Measurements from ENCODE around the gene ACOD1. TPM values are rescaled to one million over a fixed set of nuclear protein-coding genes. Genes with fewer than 3 reads are reported as not detected.
"Not testable (repeated sequence)": the region's sequence is repeated elsewhere in the genome, so short reads cannot be mapped to it uniquely, and the experiment has no call there.

Gene ACOD1
- total RNA-seq, 1 donor from 2014 or later: not detected

- no peak for DNase-seq (ENCODE audit: low spot score in 2 of 2, unreplicated experiment in 2 of 2)
- Mint-ChIP-seq H3K4me1 (peaks cover 14% of the 10 kb centered on the region), H3K4me3 (no peak overlapping the region), H3K27me3 (ENCODE audit: low read depth) (no peaks in the 10 kb centered on the region), H3K27ac (peak overlapping the region; percentile 68), H3K36me3 (peaks cover 10% of the 10 kb centered on the region), H3K9me3 (peaks cover 40% of the 10 kb centered on the region)
- TF ChIP-seq CTCF (IDR thresholded peaks at IDR 0.05; ENCODE audit: unreplicated experiment): no peak
These were observed 31.2 kb upstream of the ACOD1 start for GRCh38 chr13:76917095-76917494.

- not testable (repeated sequence) for H3K4me3 Mint-ChIP-seq; H3K27me3 Mint-ChIP-seq (ENCODE audit: low read depth)
- peaks cover 14% of the 10 kb centered on the region for H3K4me1 Mint-ChIP-seq
- DNase-seq (ENCODE audit: low spot score in 2 of 2, unreplicated experiment in 2 of 2): peak in 1 of 2 experiments; percentile 39
- H3K27ac Mint-ChIP-seq: peak overlapping the region; percentile 68
- H3K36me3 Mint-ChIP-seq: peaks cover 10% of the 10 kb centered on the region
- H3K9me3 Mint-ChIP-seq: peaks cover 47% of the 10 kb centered on the region
These were observed 30.4 kb upstream of the ACOD1 start for GRCh38 chr13:76917755-76918481.

GRCh38 chr13:76921516-76921915 is 26.8 kb upstream of the ACOD1 start:
- Mint-ChIP-seq H3K27ac (no peak overlapping the region), H3K4me1 (peaks cover 25% of the 10 kb centered on the region), H3K9me3 (peaks cover 50% of the 10 kb centered on the region), H3K36me3 (peaks cover 8% of the 10 kb centered on the region), H3K4me3 (no peak overlapping the region), H3K27me3 (ENCODE audit: low read depth) (peaks cover 5% of the 10 kb centered on the region)
- no peak for TF ChIP-seq CTCF (IDR thresholded peaks at IDR 0.05; ENCODE audit: unreplicated experiment)
- no peak for DNase-seq (ENCODE audit: low spot score in 2 of 2, unreplicated experiment in 2 of 2)

- no peak overlapping the region for H3K4me3 Mint-ChIP-seq
- H3K9me3 Mint-ChIP-seq: peaks cover 26% of the 10 kb centered on the region
- DNase-seq (ENCODE audit: low spot score in 2 of 2, unreplicated experiment in 2 of 2): no peak
- no peaks in the 10 kb centered on the region for H3K36me3 Mint-ChIP-seq
- H3K27me3 Mint-ChIP-seq (ENCODE audit: low read depth): peaks cover 6% of the 10 kb centered on the region
- TF ChIP-seq CTCF (IDR thresholded peaks at IDR 0.05; ENCODE audit: unreplicated experiment): no peak
- H3K4me1 Mint-ChIP-seq: peaks cover 22% of the 10 kb centered on the region
- no peak overlapping the region for H3K27ac Mint-ChIP-seq
These were observed 23.2 kb upstream of the ACOD1 start for GRCh38 chr13:76925115-76925514.

GRCh38 chr13:76927955-76928354 is 20.4 kb upstream of the ACOD1 start:
- no peak overlapping the region for H3K4me3 Mint-ChIP-seq
- peaks cover 28% of the 10 kb centered on the region for H3K4me1 Mint-ChIP-seq
- H3K36me3 Mint-ChIP-seq: no peaks in the 10 kb centered on the region
- no peak overlapping the region for H3K27ac Mint-ChIP-seq
- H3K9me3 Mint-ChIP-seq: peaks cover 23% of the 10 kb centered on the region
- TF ChIP-seq CTCF (IDR thresholded peaks at IDR 0.05; ENCODE audit: unreplicated experiment): no peak
- DNase-seq (ENCODE audit: low spot score in 2 of 2, unreplicated experiment in 2 of 2): no peak
- H3K27me3 Mint-ChIP-seq (ENCODE audit: low read depth): peaks cover 1% of the 10 kb centered on the region

GRCh38 chr13:76928456-76928855 is 19.9 kb upstream of the ACOD1 start:
- no peak overlapping the region for H3K27ac Mint-ChIP-seq
- H3K9me3 Mint-ChIP-seq: peaks cover 21% of the 10 kb centered on the region
- H3K27me3 Mint-ChIP-seq (ENCODE audit: low read depth): peaks cover 1% of the 10 kb centered on the region
- TF ChIP-seq CTCF (IDR thresholded peaks at IDR 0.05; ENCODE audit: unreplicated experiment): no peak
- DNase-seq (ENCODE audit: low spot score in 2 of 2, unreplicated experiment in 2 of 2): no peak
- H3K4me1 Mint-ChIP-seq: peaks cover 28% of the 10 kb centered on the region
- H3K4me3 Mint-ChIP-seq: no peak overlapping the region
- no peaks in the 10 kb centered on the region for H3K36me3 Mint-ChIP-seq

All from mesothelial cell of epicardium (in vitro differentiated cells).